K562 (cell line): ENCODE data around the gene IGF1R. TPM values are rescaled to one million over a fixed set of nuclear protein-coding genes. Genes with fewer than 3 reads are reported as not detected.
A peak's percentile ranks its signal among the peaks of the same experiment; 100 is the strongest.

Source experiments
- E2F3 ChIP-seq: fragments of 250-450 bp; sonication (Bioruptor Pico); IDR thresholded peaks from 2 replicates; pipeline ENCODE4 v1.4.0; 2020; ENCODE audit warnings: mild to moderate bottlenecking
- EHMT2 ChIP-seq: fragments of 450-650 bp; IDR thresholded peaks from 2 replicates; pipeline ENCODE4 v1.6.1; 2018; ENCODE audit warnings: antibody characterized with exemption
- ETS2 ChIP-seq: IDR thresholded peaks from 2 replicates; pipeline ENCODE4 v1.6.1; 2016; ENCODE audit warnings: borderline replicate concordance, missing genetic modification characterization, mild to moderate bottlenecking, moderate library complexity, missing compliant biosample characterization; ENCODE audit not compliant: poor library complexity, severe bottlenecking
- HOXB6 ChIP-seq: fragments of 250-450 bp; sonication (Bioruptor Pico); IDR thresholded peaks from 2 replicates; pipeline ENCODE4 v1.5.1; 2022; ENCODE audit warnings: mild to moderate bottlenecking, borderline replicate concordance
- KDM2B ChIP-seq: fragments of 250-450 bp; sonication (Bioruptor Pico); IDR thresholded peaks from 2 replicates; pipeline ENCODE4 v1.8.0; 2021; ENCODE audit warnings: mild to moderate bottlenecking, moderate library complexity
- NCOR1 ChIP-seq: fragments of 450-650 bp; IDR thresholded peaks from 2 replicates; pipeline ENCODE4 v1.6.1; 2016; ENCODE audit warnings: mild to moderate bottlenecking, moderate library complexity
- OTX1 ChIP-seq: fragments of 450-650 bp; formaldehyde crosslinking; IDR thresholded peaks from 2 replicates; pipeline ENCODE4 v1.4.0; 2022; ENCODE audit warnings: mild to moderate bottlenecking
- PCBP2 ChIP-seq: fragments of 200-400 bp; formaldehyde crosslinking; IDR thresholded peaks from 2 replicates; pipeline ENCODE4 v1.6.1; 2018; ENCODE audit warnings: low read length, low read depth, mild to moderate bottlenecking, moderate library complexity; ENCODE audit not compliant: poor library complexity, severe bottlenecking
- PHB2 ChIP-seq: fragments of 450-650 bp; IDR thresholded peaks from 2 replicates; pipeline ENCODE4 v1.6.1; 2017; ENCODE audit warnings: low read depth
- SMARCA4 ChIP-seq: fragments of 450-650 bp; IDR thresholded peaks from 2 replicates; pipeline ENCODE4 v1.6.1; 2016
- TSC22D4 ChIP-seq: fragments of 450-650 bp; IDR thresholded peaks from 2 replicates; pipeline ENCODE4 v1.6.1; 2016; ENCODE audit warnings: missing genetic modification characterization, missing biosample characterization, control low read depth
- ZFP30 ChIP-seq: fragments of 250-450 bp; sonication (Bioruptor Pico); IDR thresholded peaks from 2 replicates; pipeline ENCODE4 v1.8.0; 2022; ENCODE audit warnings: moderate library complexity, mild to moderate bottlenecking, inconsistent platforms, borderline replicate concordance
- ZFX ChIP-seq: sonication (generic); formaldehyde crosslinking; IDR thresholded peaks from 2 replicates; pipeline ENCODE4 v1.8.0; 2022; ENCODE audit warnings: mild to moderate bottlenecking, missing genetic modification reagents, moderate library complexity
- ZNF143 ChIP-seq: sonication (generic); formaldehyde crosslinking; IDR thresholded peaks from 2 replicates; pipeline ENCODE4 v1.9.0; 2022; ENCODE audit warnings: mild to moderate bottlenecking, missing genetic modification reagents
- ZNF263 ChIP-seq: sonication (generic); formaldehyde crosslinking; IDR thresholded peaks from 2 replicates; pipeline ENCODE4 v1.8.0; 2022; ENCODE audit warnings: mild to moderate bottlenecking, missing genetic modification reagents, borderline replicate concordance
- ZNF3 ChIP-seq: fragments of 250-450 bp; sonication (Bioruptor Pico); IDR thresholded peaks from 2 replicates; pipeline ENCODE4 v1.5.0; 2021; ENCODE audit warnings: mild to moderate bottlenecking, moderate library complexity
- ZNF766 ChIP-seq: fragments of 200-800 bp; sonication (Bioruptor generic); conservative IDR thresholded peaks from 2 replicates; pipeline ENCODE4 v1.6.1; 2016; ENCODE audit warnings: missing genetic modification characterization, missing compliant biosample characterization
- polyA plus RNA-seq, 8 experiments: library from polyadenylated mRNA; depleted of rRNA in 4 of 8; stranded (reverse) in 5 of 8; unstranded in 3 of 8; fragments of >200 nt; fragmentation: Nextera tagmentation in 2 of 8; fragmentation: Illumina TruSeq in 1 of 8; extraction: Ambion mirVana in 2 of 8; extraction: Trizol in 1 of 8; gene quantifications; 2 replicates each; pipeline versions ENCODE4 v1.2.1 to v1.2.3, GENCODE V29; 2011 to 2014; ENCODE audit warnings: inconsistent platforms in 1 of 8, missing spikeins in 1 of 8
- total RNA-seq, 7 experiments: library from RNA; depleted of rRNA in 6 of 7; stranded (reverse); fragments of >200 nt in 6 of 7; fragmentation: Illumina TruSeq in 2 of 7; extraction: Trizol in 2 of 7; gene quantifications; 2 replicates each; pipeline versions ENCODE4 v1.2.1 to v1.2.3, GENCODE V29; 2011 to 2021; ENCODE audit warnings: low replicate concordance in 1 of 7
- TF ChIP-seq, protein P1 (sequence below): IDR thresholded peaks from 2 replicates; pipeline ENCODE4 v1.6.1; 2011; ENCODE audit not compliant: insufficient read length; ENCODE audit errors: extremely low read depth
- TF ChIP-seq, protein P2 (sequence below), 2 experiments: fragments of 200-800 bp in 1 of 2; sonication (Bioruptor generic) in 1 of 2; sonication (generic) in 1 of 2; formaldehyde crosslinking in 1 of 2; IDR thresholded peaks in 1 of 2; conservative IDR thresholded peaks in 1 of 2; 2 replicates each; pipeline versions ENCODE4 v1.5.0 to v1.6.1; 2016 to 2020; ENCODE audit warnings: missing compliant biosample characterization in 1 of 2, missing genetic modification characterization in 1 of 2, missing genetic modification reagents in 1 of 2
- TF ChIP-seq, protein P3 (sequence below): sonication (generic); formaldehyde crosslinking; IDR thresholded peaks from 2 replicates; pipeline ENCODE4 v1.8.0; 2022; ENCODE audit warnings: missing genetic modification reagents, mild to moderate bottlenecking, borderline replicate concordance
- TF ChIP-seq, protein P4 (sequence below), 3 experiments: IDR thresholded peaks in 2 of 3; conservative IDR thresholded peaks in 1 of 3; 2 replicates each; pipeline ENCODE4 v1.5.1; 2011 to 2012; ENCODE audit warnings: low read length in 3 of 3, mild to moderate bottlenecking in 3 of 3, control low read depth in 2 of 3, improper control_type of control experiment in 1 of 3, inconsistent platforms in 1 of 3, low read depth in 1 of 3, mixed read lengths in 1 of 3, moderate library complexity in 1 of 3; ENCODE audit not compliant: insufficient read depth in 2 of 3
- TF ChIP-seq, protein P5 (sequence below): sonication (generic); formaldehyde crosslinking; IDR thresholded peaks from 2 replicates; pipeline ENCODE4 v1.5.0; 2020; ENCODE audit warnings: missing genetic modification reagents

The IGF1R gene
- total and polyA plus RNA-seq, 9 of the 15 experiments (the other 6 are each of a cell fraction or from before 2014, with no cell fraction given) = 0.35 to 8.0 (median 1.6) TPM

DNA sequence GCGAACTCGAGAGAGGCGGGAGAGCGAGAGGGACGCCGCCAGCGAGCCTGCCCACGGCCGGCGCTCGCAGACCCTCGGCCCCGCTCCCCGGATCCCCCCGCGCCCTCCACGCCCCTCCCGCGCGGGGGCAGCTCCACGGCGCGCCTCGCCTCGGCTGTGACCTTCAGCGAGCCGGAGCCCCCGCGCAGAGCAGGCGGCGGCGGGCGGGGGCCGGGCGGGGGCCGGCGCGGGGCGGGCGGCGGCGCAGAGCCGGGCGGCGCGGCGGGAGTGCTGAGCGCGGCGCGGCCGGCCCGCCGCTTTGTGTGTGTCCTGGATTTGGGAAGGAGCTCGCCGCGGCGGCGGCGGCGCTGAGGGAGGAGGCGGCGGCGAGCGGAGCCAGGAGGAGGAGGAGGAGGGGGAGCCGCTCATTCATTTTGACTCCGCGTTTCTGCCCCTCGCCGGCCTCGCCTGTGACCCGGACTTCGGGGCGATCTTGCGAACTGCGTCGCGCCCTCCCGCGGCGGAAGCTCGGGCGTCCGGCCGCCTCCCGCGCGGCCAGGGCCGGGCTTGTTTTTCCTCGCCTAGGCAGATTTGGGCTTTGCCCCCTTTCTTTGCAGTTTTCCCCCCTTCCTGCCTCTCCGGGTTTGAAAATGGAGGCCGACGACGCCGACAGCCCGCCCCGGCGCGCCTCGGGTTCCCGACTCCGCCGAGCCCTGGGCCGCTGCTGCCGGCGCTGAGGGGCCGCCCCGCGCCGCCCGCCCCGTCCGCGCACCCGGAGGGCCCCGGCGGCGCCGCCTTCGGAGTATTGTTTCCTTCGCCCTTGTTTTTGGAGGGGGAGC is 524 bp downstream of the IGF1R start (continued):
- TF ChIP-seq, protein P1, sequence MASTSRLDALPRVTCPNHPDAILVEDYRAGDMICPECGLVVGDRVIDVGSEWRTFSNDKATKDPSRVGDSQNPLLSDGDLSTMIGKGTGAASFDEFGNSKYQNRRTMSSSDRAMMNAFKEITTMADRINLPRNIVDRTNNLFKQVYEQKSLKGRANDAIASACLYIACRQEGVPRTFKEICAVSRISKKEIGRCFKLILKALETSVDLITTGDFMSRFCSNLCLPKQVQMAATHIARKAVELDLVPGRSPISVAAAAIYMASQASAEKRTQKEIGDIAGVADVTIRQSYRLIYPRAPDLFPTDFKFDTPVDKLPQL = no peak
- TF ChIP-seq, protein P2, sequence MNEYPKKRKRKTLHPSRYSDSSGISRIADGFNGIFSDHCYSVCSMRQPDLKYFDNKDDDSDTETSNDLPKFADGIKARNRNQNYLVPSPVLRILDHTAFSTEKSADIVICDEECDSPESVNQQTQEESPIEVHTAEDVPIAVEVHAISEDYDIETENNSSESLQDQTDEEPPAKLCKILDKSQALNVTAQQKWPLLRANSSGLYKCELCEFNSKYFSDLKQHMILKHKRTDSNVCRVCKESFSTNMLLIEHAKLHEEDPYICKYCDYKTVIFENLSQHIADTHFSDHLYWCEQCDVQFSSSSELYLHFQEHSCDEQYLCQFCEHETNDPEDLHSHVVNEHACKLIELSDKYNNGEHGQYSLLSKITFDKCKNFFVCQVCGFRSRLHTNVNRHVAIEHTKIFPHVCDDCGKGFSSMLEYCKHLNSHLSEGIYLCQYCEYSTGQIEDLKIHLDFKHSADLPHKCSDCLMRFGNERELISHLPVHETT (CRISPR knock-in tag; conservative IDR thresholded peaks at IDR 0.05 in 1 of 2, IDR thresholded peaks at IDR 0.05 in 1 of 2) = no peak
- TF ChIP-seq, protein P3, sequence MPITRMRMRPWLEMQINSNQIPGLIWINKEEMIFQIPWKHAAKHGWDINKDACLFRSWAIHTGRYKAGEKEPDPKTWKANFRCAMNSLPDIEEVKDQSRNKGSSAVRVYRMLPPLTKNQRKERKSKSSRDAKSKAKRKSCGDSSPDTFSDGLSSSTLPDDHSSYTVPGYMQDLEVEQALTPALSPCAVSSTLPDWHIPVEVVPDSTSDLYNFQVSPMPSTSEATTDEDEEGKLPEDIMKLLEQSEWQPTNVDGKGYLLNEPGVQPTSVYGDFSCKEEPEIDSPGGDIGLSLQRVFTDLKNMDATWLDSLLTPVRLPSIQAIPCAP (CRISPR knock-in tag) = no peak
- TF ChIP-seq, protein P4, sequence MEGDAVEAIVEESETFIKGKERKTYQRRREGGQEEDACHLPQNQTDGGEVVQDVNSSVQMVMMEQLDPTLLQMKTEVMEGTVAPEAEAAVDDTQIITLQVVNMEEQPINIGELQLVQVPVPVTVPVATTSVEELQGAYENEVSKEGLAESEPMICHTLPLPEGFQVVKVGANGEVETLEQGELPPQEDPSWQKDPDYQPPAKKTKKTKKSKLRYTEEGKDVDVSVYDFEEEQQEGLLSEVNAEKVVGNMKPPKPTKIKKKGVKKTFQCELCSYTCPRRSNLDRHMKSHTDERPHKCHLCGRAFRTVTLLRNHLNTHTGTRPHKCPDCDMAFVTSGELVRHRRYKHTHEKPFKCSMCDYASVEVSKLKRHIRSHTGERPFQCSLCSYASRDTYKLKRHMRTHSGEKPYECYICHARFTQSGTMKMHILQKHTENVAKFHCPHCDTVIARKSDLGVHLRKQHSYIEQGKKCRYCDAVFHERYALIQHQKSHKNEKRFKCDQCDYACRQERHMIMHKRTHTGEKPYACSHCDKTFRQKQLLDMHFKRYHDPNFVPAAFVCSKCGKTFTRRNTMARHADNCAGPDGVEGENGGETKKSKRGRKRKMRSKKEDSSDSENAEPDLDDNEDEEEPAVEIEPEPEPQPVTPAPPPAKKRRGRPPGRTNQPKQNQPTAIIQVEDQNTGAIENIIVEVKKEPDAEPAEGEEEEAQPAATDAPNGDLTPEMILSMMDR (IDR thresholded peaks at IDR 0.05 in 2 of 3, conservative IDR thresholded peaks at IDR 0.05 in 1 of 3; ENCODE audit: insufficient read depth in 2 of 3, low read depth in 1 of 3, low read length in 3 of 3) = peak in 1 of 3 experiments; percentile 32; a peak in 1 of 6 replicates
- TF ChIP-seq ZNF766 = peak; percentile 6; the same call in 1 of the 2 replicates
- no peak for TF ChIP-seq OTX1 (CRISPR knock-in tag)
- peak; percentile 91; the same call in 1 of the 2 replicates for TF ChIP-seq KDM2B (CRISPR knock-in tag)
- no peak for TF ChIP-seq ZFP30
- TF ChIP-seq, protein P5, sequence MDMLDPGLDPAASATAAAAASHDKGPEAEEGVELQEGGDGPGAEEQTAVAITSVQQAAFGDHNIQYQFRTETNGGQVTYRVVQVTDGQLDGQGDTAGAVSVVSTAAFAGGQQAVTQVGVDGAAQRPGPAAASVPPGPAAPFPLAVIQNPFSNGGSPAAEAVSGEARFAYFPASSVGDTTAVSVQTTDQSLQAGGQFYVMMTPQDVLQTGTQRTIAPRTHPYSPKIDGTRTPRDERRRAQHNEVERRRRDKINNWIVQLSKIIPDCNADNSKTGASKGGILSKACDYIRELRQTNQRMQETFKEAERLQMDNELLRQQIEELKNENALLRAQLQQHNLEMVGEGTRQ (CRISPR knock-in tag) = no peak
- TF ChIP-seq ETS2 (tag) = no peak
- TF ChIP-seq ZFX (CRISPR knock-in tag) = peak; percentile 45; the same call in 1 of the 2 replicates
- no peak for TF ChIP-seq TSC22D4 (tag)
- no peak for TF ChIP-seq HOXB6 (CRISPR knock-in tag)
- TF ChIP-seq EHMT2 = no peak
- no peak for TF ChIP-seq ZNF143 (CRISPR knock-in tag)
- TF ChIP-seq PHB2 = no peak
- no peak for TF ChIP-seq NCOR1
- no peak for TF ChIP-seq ZNF3 (CRISPR knock-in tag)
- TF ChIP-seq E2F3 (CRISPR knock-in tag) = 0 out of 2 replicates have a peak, but pooled peaks have one; percentile 42
- TF ChIP-seq PCBP2 = no peak
- TF ChIP-seq SMARCA4 = no peak
- peak; percentile 92 for TF ChIP-seq ZNF263 (CRISPR knock-in tag)
